ENCODE measurements around the gene TPCN2.
"Not testable (repeated sequence)": the region's sequence is repeated elsewhere in the genome, so short reads cannot be mapped to it uniquely, and the experiment has no call there.

TPCN2 gene

DNA sequence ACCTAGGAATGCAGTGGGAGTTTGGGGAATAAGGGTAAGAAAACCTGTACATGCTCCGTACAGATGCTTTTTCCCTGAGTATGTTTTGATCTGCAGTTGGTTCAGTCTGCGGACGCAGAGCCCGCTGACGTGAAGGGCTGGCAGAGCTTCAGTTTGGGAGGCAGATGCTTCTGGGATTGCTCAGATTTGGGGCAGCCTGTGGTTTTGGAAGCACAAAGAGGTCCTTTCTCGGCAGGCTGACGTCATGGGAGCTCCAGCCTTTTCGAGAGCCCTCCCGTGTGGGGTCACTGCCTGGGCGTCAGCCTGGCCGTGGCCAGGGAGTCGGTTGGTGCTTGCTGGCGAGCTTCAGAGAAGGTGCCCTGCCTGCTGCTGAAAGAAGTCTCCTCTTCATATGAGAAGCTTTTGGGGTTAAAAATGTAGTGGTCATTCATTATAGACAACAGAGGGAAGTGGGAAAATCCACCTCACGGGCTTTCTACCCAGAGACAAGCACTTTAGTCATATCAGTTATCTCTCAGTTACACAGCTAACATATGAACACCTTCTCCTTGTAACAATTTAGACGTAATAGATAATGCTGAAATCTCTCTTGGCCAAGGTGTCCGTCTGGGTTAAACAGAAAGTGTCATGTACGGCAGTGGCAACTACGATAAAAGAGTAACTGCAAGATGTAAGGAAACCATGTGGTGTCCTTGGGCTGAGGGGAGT is 26.8 kb downstream of the TPCN2 start:
- no peaks in the 10 kb centered on the region for H3K27me3 ChIP-seq (ENCODE audit: control insufficient read depth in 1 of 2, insufficient read depth in 2 of 2, low read length in 2 of 2)
- H3K36me3 ChIP-seq (ENCODE audit: insufficient read depth, low read length), result peaks cover 71% of the 10 kb centered on the region
- peaks cover 21% of the 10 kb centered on the region for H3K4me1 ChIP-seq (ENCODE audit: insufficient read depth, low read length)
- H3K9ac ChIP-seq (ENCODE audit: low read length), result peak overlapping the region; percentile 66
- H3K9me3 ChIP-seq (ENCODE audit: low read length), result no peaks in the 10 kb centered on the region
- H3K4me3 ChIP-seq (ENCODE audit: low read depth in 1 of 2, low read length in 2 of 2), result no peak overlapping the region
- H3K27ac ChIP-seq (ENCODE audit: low read depth, low read length), result peak overlapping the region; percentile 77

DNA sequence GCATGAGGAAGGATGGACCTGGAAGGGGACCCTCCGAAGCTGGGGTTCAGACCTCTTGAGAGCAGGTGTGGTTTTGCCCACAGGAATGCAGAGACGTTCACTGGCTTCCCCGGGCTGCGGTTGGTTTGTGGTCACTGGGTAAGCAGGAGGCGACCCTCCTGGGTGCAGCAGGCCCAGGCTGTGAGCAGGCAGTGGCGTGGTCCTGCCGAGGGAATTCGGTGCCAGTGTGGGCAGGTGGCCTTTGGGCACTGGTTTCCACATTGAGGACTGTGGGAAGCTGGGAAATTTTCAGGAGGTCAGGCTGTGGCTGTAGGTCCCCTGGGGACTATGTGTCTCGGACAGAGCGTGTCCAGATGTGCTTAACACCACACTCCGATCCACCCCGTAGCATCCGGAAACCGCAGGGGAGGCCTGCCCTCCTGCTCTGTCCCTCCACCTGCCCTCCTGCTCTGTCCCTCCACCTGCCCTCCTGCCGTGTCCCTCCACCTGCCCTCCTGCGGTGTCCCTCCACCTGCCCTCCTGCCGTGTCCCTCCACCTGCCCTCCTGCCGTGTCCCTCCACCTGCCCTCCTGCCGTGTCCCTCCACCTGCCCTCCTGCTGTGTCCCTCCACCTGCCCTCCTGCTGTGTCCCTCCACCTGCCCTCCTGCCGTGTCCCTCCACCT is 27.5 kb downstream of the TPCN2 start:
- Histone ChIP-seq H3K4me3 (ENCODE audit: low read depth in 1 of 2, low read length in 2 of 2) (no peak overlapping the region), H3K9me3 (ENCODE audit: low read length) (no peaks in the 10 kb centered on the region), H3K27me3 (ENCODE audit: control insufficient read depth in 1 of 2, insufficient read depth in 2 of 2, low read length in 2 of 2) (no peaks in the 10 kb centered on the region), H3K27ac (ENCODE audit: low read depth, low read length) (peak overlapping the region; percentile 61), H3K4me1 (ENCODE audit: insufficient read depth, low read length) (peaks cover 21% of the 10 kb centered on the region), H3K36me3 (ENCODE audit: insufficient read depth, low read length) (peaks cover 71% of the 10 kb centered on the region), H3K9ac (ENCODE audit: low read length) (peak overlapping the region; percentile 66)

DNA sequence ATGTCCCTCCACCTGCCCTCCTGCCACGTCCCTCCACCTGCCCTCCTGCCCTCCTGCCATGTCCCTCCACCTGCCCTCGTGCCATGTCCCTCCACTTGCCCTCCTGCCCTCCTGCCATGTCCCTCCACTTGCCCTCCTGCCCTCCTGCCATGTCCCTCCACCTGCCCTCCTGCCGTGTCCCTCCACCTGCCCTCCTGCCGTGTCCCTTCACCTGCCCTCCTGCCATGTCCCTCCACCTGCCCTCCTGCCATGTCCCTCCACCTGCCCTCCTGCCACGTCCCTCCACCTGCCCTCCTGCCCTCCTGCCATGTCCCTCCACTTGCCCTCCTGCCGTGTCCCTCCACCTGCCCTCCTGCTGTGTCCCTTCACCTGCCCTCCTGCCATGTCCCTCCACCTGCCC is 28.2 kb downstream of the TPCN2 start:
- peaks cover 71% of the 10 kb centered on the region for H3K36me3 ChIP-seq (ENCODE audit: insufficient read depth, low read length)
- H3K4me1 ChIP-seq (ENCODE audit: insufficient read depth, low read length), result peaks cover 21% of the 10 kb centered on the region
- H3K9ac ChIP-seq (ENCODE audit: low read length); H3K27me3 ChIP-seq (ENCODE audit: control insufficient read depth in 1 of 2, insufficient read depth in 2 of 2, low read length in 2 of 2); H3K27ac ChIP-seq (ENCODE audit: low read depth, low read length); H3K4me3 ChIP-seq (ENCODE audit: low read depth in 1 of 2, low read length in 2 of 2); H3K9me3 ChIP-seq (ENCODE audit: low read length): not testable (repeated sequence)

DNA sequence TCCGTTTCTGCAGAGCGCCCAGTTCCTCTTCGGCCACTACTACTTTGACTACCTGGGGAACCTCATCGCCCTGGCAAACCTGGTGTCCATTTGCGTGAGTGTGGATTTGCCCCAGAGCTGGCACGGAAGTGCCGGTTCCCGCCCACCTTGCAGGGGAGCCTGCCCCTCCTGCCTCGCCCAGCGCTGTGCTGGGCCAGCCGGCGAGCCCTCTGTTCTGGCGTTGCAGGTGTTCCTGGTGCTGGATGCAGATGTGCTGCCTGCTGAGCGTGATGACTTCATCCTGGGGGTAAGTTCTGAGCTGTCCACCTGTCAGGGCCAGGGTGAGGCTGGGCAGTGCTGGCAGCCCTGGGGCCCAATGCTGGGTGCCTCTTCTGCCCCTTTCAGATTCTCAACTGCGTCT is 29.8 kb downstream of the TPCN2 start:
- no peak overlapping the region for H3K9ac ChIP-seq (ENCODE audit: low read length)
- H3K27me3 ChIP-seq (ENCODE audit: control insufficient read depth in 1 of 2, insufficient read depth in 2 of 2, low read length in 2 of 2), result no peaks in the 10 kb centered on the region
- H3K9me3 ChIP-seq (ENCODE audit: low read length), result no peaks in the 10 kb centered on the region
- no peak overlapping the region for H3K27ac ChIP-seq (ENCODE audit: low read depth, low read length)
- peaks cover 21% of the 10 kb centered on the region for H3K4me1 ChIP-seq (ENCODE audit: insufficient read depth, low read length)
- peaks cover 68% of the 10 kb centered on the region for H3K36me3 ChIP-seq (ENCODE audit: insufficient read depth, low read length)
- no peak overlapping the region for H3K4me3 ChIP-seq (ENCODE audit: low read depth in 1 of 2, low read length in 2 of 2)

DNA sequence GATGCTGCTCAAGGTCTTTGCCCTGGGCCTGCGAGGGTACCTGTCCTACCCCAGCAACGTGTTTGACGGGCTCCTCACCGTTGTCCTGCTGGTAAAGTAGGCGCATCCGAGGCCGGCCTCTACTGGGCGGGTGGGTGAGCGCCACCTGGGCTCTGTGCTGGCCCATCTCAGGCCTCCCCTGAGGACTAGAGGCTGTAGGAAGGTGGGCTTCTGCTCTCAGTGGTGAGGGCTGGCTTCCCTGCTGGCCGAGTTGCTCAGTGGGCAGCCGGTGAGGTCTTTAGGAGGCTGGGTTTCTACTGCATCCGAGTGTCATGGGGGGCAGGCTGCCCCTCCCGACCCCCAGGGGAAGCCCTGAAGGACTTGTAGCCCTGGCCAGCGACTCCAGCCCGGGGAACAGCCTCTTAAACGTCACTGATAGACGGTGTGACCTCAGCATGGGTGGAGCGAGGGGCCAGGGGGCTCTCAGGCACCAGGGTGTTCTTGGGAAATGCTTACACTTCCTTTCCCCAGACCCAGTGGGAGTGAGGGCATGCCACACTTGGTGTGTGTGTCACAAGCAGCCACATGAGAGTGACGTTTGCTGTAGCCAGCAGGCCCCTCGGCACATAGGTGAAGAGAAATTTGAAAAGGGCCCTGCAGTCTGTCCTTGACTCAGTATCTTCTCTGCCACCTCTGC is 30.3 kb downstream of the TPCN2 start:
- Histone ChIP-seq H3K27me3 (ENCODE audit: control insufficient read depth in 1 of 2, insufficient read depth in 2 of 2, low read length in 2 of 2) (no peaks in the 10 kb centered on the region), H3K9ac (ENCODE audit: low read length) (no peak overlapping the region), H3K36me3 (ENCODE audit: insufficient read depth, low read length) (peaks cover 65% of the 10 kb centered on the region), H3K27ac (ENCODE audit: low read depth, low read length) (no peak overlapping the region), H3K4me1 (ENCODE audit: insufficient read depth, low read length) (peaks cover 21% of the 10 kb centered on the region), H3K4me3 (ENCODE audit: low read depth in 1 of 2, low read length in 2 of 2) (no peak overlapping the region), H3K9me3 (ENCODE audit: low read length) (no peaks in the 10 kb centered on the region)

DNA sequence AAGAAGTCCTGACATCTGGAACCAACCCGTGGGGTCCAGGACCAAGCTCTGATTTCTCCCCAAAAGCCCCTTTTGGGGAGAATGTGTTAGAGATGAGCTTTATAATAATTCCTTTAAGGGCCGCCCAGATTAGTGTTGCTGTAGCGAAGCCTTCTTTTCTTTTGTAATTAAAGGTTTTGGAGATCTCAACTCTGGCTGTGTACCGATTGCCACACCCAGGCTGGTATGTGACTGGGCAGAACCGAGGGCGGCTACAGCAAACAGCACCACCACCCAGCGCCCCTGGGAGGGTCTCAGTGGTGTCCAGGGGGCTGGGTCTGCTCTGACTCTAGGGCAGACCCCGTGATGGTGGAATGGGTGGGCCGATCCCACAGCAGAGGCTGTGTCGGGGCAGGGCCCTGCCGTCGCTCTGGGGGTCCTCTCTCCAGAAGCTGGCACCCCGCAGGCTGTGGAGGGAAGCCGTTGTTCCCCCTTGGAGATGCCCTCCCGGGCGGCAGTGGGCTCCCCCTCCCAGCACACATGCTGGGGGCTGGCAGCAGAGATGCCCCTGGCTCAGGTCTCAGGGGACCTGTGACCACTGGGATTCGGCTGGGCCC is 31.0 kb downstream of the TPCN2 start:
- no peak overlapping the region for H3K27ac ChIP-seq (ENCODE audit: low read depth, low read length)
- H3K4me3 ChIP-seq (ENCODE audit: low read depth in 1 of 2, low read length in 2 of 2), result no peak overlapping the region
- H3K36me3 ChIP-seq (ENCODE audit: insufficient read depth, low read length), result peaks cover 62% of the 10 kb centered on the region

DNA sequence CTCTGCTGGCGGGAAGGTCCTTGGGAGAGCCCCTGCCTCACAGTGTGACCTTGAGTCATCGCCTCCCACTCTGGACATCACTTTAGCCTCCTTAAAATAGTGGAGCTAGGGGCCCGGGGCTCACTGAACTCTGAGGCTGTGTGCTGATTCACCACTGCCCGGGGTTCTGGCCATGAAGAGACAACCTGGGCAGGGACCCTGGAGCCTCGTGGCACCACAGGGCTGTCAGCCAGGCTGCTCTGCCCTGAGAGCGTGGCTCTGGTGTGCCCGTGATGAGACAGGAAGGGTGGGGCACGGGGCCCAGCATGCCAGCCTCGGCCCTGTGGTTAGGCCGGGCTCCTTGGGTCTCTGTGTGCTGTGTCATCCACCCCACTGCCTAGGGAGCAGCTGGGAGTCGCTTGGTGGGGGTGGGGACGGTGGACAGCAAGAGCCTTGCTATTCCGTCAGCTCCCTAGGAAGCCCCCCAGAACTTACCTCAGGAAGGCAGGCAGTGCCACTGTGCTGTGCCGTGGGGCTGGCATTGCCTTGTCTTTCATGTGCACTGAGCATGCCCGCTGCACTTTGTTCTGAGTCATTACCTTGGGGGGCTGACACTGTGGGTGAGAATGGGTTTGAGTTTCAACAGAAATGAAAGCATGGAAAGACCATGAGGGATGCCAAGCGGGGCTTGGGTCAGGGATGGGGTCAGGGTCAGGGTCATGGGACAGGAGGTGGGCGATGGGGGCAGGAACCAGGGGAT is 31.7 kb downstream of the TPCN2 start:
- no peaks in the 10 kb centered on the region for H3K27me3 ChIP-seq (ENCODE audit: control insufficient read depth in 1 of 2, insufficient read depth in 2 of 2, low read length in 2 of 2)
- no peak overlapping the region for H3K27ac ChIP-seq (ENCODE audit: low read depth, low read length)
- H3K9me3 ChIP-seq (ENCODE audit: low read length), result no peaks in the 10 kb centered on the region
- peaks cover 62% of the 10 kb centered on the region for H3K36me3 ChIP-seq (ENCODE audit: insufficient read depth, low read length)
- peaks cover 10% of the 10 kb centered on the region for H3K4me1 ChIP-seq (ENCODE audit: insufficient read depth, low read length)
- H3K9ac ChIP-seq (ENCODE audit: low read length), result no peak overlapping the region
- no peak overlapping the region for H3K4me3 ChIP-seq (ENCODE audit: low read depth in 1 of 2, low read length in 2 of 2)

More for the DNA sequence above, 31.0 kb downstream of the TPCN2 start:
- H3K27me3 ChIP-seq (ENCODE audit: control insufficient read depth in 1 of 2, insufficient read depth in 2 of 2, low read length in 2 of 2), result no peaks in the 10 kb centered on the region
- H3K9me3 ChIP-seq (ENCODE audit: low read length), result no peaks in the 10 kb centered on the region
- H3K9ac ChIP-seq (ENCODE audit: low read length), result no peak overlapping the region
- H3K4me1 ChIP-seq (ENCODE audit: insufficient read depth, low read length), result peaks cover 14% of the 10 kb centered on the region

DNA sequence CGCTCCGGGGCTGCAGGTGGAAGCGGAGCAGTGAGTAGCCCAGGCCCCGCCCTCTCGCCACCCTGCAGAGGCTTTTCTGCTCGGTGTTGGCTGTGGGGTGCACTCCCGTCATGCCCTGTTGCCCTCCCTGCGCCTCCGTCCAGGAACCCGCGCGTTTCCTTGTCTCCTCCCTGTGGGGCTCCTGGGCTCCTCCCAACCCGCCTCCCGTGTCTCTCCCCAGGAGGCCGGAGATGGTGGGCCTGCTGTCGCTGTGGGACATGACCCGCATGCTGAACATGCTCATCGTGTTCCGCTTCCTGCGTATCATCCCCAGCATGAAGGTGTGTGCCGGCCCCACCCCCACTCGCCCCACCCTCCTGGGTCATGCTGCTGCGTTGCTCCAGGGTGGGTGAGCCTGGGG is 32.4 kb downstream of the TPCN2 start:
- peaks cover 62% of the 10 kb centered on the region for H3K36me3 ChIP-seq (ENCODE audit: insufficient read depth, low read length)
- no peak overlapping the region for H3K27ac ChIP-seq (ENCODE audit: low read depth, low read length)

DNA sequence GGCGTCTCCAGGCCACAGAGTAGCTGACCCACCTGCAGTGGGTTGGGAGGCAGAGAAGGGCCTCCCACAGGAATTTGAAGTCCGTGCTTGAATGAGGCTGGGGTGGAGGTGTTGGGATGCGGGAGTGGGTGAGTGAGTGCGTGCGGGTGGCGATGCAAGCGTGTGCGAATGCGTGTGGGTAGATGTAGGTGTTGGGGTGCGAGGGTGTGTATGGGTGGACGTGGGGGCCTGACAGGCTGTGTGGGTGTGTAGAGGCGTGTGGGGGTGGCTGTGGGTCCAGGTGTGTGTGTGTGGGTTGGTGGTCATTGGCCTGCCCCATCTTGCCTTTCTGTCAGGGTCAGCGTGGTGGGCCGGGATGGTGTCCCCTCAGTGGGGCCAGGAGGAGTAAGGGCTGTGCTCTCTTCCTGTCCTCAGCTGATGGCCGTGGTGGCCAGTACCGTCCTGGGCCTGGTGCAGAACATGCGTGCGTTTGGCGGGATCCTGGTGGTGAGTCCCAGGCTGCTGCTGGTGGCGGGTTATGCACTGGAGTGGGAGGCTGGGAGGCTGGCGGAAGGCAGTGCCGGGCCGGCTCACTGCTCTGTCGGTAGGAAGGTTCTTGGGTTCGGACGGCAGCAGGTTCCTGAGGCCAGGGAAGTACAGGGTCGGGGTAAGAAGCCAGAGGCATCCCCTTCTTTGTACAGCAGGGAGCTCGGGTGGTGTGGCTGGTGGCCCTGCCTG is 35.0 kb downstream of the TPCN2 start:
- Histone ChIP-seq H3K36me3 (ENCODE audit: insufficient read depth, low read length) (peaks cover 64% of the 10 kb centered on the region), H3K9ac (ENCODE audit: low read length) (no peak overlapping the region), H3K4me3 (ENCODE audit: low read depth in 1 of 2, low read length in 2 of 2) (no peak overlapping the region), H3K4me1 (ENCODE audit: insufficient read depth, low read length) (peaks cover 31% of the 10 kb centered on the region), H3K27ac (ENCODE audit: low read depth, low read length) (no peak overlapping the region), H3K9me3 (ENCODE audit: low read length) (no peaks in the 10 kb centered on the region), H3K27me3 (ENCODE audit: control insufficient read depth in 1 of 2, insufficient read depth in 2 of 2, low read length in 2 of 2) (no peaks in the 10 kb centered on the region)

More for the DNA sequence above, 32.4 kb downstream of the TPCN2 start:
- H3K9me3 ChIP-seq (ENCODE audit: low read length), result no peaks in the 10 kb centered on the region
- no peaks in the 10 kb centered on the region for H3K27me3 ChIP-seq (ENCODE audit: control insufficient read depth in 1 of 2, insufficient read depth in 2 of 2, low read length in 2 of 2)
- H3K4me1 ChIP-seq (ENCODE audit: insufficient read depth, low read length), result peaks cover 10% of the 10 kb centered on the region
- H3K9ac ChIP-seq (ENCODE audit: low read length), result no peak overlapping the region
- H3K4me3 ChIP-seq (ENCODE audit: low read depth in 1 of 2, low read length in 2 of 2), result no peak overlapping the region

DNA sequence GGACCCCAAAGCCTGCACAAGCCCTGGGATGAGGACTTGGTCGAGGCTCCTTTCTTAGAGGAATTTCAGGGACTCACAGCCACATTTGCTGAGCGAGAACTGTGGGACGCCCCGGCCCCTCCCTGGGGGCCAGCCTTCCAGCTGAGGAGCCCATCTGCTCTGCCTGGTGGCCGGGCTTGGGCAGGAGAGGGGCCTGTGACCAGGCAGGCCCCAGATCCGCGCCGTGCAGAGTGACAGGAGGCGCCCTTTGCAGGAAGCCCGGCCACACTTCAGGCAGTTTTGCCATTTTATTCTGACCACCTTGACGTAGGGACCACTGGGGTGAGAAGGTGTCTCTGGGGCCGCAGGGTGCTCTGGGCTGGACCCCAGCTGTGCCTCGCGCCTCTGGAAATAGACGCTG is 35.6 kb downstream of the TPCN2 start:
- no peaks in the 10 kb centered on the region for H3K27me3 ChIP-seq (ENCODE audit: control insufficient read depth in 1 of 2, insufficient read depth in 2 of 2, low read length in 2 of 2)
- H3K4me1 ChIP-seq (ENCODE audit: insufficient read depth, low read length), result peaks cover 37% of the 10 kb centered on the region
- no peak overlapping the region for H3K9ac ChIP-seq (ENCODE audit: low read length)
- H3K27ac ChIP-seq (ENCODE audit: low read depth, low read length), result no peak overlapping the region
- peaks cover 64% of the 10 kb centered on the region for H3K36me3 ChIP-seq (ENCODE audit: insufficient read depth, low read length)
- H3K4me3 ChIP-seq (ENCODE audit: low read depth in 1 of 2, low read length in 2 of 2), result no peak overlapping the region
- no peaks in the 10 kb centered on the region for H3K9me3 ChIP-seq (ENCODE audit: low read length)

Data from muscle layer of colon (tissue), 2 donors.